Kidney (tissue), 14 donors: ENCODE results near the gene ASCL1. TPM values are rescaled to one million over a fixed set of nuclear protein-coding genes. Genes with fewer than 3 reads are reported as not detected.

Experiments used
- DNase-seq, 5 donors: peaks; one replicate each; pipeline ENCODE4 v3.0.0-alpha.2; 2013 to 2020
- FAIRE-seq: peaks from 2 replicates; lab custom pipeline; 2012; peaks lifted over from hg19 to GRCh38; lab: Jason Lieb, UNC
- H3K27ac ChIP-seq, 2 donors: one replicate each; pipeline ENCODE4 v1.7.0; 2013; ENCODE audit warnings: low read depth in 2 of 2, low read length in 2 of 2, inconsistent platforms in 1 of 2
- H3K27me3 ChIP-seq: one replicate; pipeline ENCODE4 v1.7.1; 2013; ENCODE audit warnings: low read length, inconsistent platforms; ENCODE audit not compliant: control insufficient read depth, insufficient read depth
- H3K36me3 ChIP-seq, 3 donors: one replicate each; pipeline versions ENCODE4 v1.7.0 to v1.7.1; 2013; ENCODE audit warnings: low read length in 3 of 3, control low read depth in 1 of 3, inconsistent platforms in 1 of 3; ENCODE audit not compliant: insufficient read depth in 3 of 3, control insufficient read depth in 2 of 3
- H3K4me1 ChIP-seq, 3 donors: one replicate each; pipeline versions ENCODE4 v1.7.0 to v1.7.1; 2013; ENCODE audit warnings: low read length in 3 of 3, inconsistent platforms in 1 of 3, low read depth in 1 of 3; ENCODE audit not compliant: control insufficient read depth in 2 of 3, insufficient read depth in 2 of 3
- H3K4me3 ChIP-seq, 3 donors: one replicate each; pipeline versions ENCODE4 v1.7.0 to v1.8.1; 2013; ENCODE audit warnings: low read length in 3 of 3, control low read depth in 1 of 3, inconsistent platforms in 1 of 3
- H3K9ac ChIP-seq, 3 donors: one replicate each; pipeline versions ENCODE4 v1.7.0 to v1.7.1; 2013; ENCODE audit warnings: low read length in 3 of 3, control low read depth in 1 of 3, inconsistent platforms in 1 of 3
- H3K9me3 ChIP-seq, 3 donors: one replicate each; pipeline versions ENCODE4 v1.7.0 to v1.7.1; 2013; ENCODE audit warnings: low read length in 3 of 3, control low read depth in 1 of 3, inconsistent platforms in 1 of 3; ENCODE audit not compliant: control insufficient read depth in 2 of 3, insufficient read depth in 1 of 3
- intact Hi-C: fragments of 100-400 bp; cut with DNase I; formaldehyde crosslinking; loops from one replicate; pipeline ENCODE4 v1.11.1; 2022
- polyA plus RNA-seq: library from polyadenylated mRNA; stranded (reverse); fragments of 350-450 nt; fragmentation: Illumina TruSeq; extraction: RNeasy Lipid Tissue Mini Kit (QIAGEN cat#74804); gene quantifications from one replicate; pipeline ENCODE4 v1.2.3, GENCODE V29; 2014; ENCODE audit warnings: low read depth, low replicate concordance; ENCODE audit not compliant: insufficient read depth
- total RNA-seq: library from RNA; stranded (reverse); fragmentation: NEBNext Ultra II Directional; extraction: Animal tissue kit (Norgen Biotek cat#: 25700); gene quantifications from one replicate; pipeline ENCODE4 v1.2.1, GENCODE V29; 2021
- TF ChIP-seq, protein P1 (sequence below): IDR thresholded peaks from 3 replicates; pipeline ENCODE4 v1.5.1; 2012; ENCODE audit warnings: mild to moderate bottlenecking, moderate library complexity, borderline replicate concordance; ENCODE audit not compliant: insufficient read depth; ENCODE audit errors: extremely low read depth
- donor health status: control.
- donor health status: control.
- donor health status: control.
- donor health status: control.
- donor health status: control.
- donor health status: DM: yes; HTN: yes; CAD: no.
- donor health status: Normal renal cell carcinoma (clear cell type).

ASCL1 gene
- total and polyA plus RNA-seq, 2 donors from 2014 or later = not detected

DNA sequence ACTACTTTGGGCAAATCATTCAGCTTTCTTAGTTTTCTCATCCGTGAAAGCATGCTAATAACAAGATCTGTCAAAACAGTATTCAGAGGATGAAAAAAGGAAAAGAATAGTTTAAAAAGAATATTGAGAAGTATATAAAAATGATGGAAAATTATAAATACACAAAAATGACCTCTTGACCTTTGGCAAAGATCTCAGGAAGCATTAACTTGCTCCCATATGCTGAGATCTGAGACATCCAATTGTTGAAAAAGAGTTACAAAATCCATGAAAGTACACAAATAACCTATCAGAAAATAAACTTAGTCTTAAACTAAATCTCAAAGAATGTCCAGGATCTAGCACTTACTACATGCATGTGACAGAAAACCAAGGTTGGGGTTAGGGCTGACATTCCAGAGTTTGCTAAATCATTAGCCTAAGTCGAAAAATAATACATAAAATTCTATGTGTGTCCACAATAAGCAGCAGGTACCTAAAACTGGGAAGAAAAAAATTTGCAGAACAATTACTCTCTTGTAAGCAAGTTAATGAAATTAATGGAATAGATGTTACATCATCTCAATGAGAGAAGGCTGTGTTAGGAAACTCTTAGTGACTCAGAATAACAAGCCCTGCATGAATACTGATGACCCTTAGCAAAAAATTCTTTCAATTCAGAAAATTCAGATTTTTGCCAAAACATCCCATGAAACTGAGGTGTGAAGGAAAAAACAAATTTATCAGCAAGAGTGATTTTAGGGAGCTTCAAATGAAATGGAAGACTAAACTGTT is 43.8 kb upstream of the ASCL1 start:
- no peak overlapping the region for H3K27ac ChIP-seq
- DNase-seq (no peak), FAIRE-seq (no peak)
- no peaks in the 10 kb centered on the region for H3K9me3 ChIP-seq
- no peaks in the 10 kb centered on the region for H3K27me3 ChIP-seq
- peak overlapping the region in 1 of 3 donors; percentile 72 for H3K4me3 ChIP-seq
- no peaks in the 10 kb centered on the region for H3K4me1 ChIP-seq
- TF ChIP-seq, protein P1, sequence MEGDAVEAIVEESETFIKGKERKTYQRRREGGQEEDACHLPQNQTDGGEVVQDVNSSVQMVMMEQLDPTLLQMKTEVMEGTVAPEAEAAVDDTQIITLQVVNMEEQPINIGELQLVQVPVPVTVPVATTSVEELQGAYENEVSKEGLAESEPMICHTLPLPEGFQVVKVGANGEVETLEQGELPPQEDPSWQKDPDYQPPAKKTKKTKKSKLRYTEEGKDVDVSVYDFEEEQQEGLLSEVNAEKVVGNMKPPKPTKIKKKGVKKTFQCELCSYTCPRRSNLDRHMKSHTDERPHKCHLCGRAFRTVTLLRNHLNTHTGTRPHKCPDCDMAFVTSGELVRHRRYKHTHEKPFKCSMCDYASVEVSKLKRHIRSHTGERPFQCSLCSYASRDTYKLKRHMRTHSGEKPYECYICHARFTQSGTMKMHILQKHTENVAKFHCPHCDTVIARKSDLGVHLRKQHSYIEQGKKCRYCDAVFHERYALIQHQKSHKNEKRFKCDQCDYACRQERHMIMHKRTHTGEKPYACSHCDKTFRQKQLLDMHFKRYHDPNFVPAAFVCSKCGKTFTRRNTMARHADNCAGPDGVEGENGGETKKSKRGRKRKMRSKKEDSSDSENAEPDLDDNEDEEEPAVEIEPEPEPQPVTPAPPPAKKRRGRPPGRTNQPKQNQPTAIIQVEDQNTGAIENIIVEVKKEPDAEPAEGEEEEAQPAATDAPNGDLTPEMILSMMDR = no peak
- H3K36me3 ChIP-seq = no peaks in the 10 kb centered on the region
- intact Hi-C loops = no loop called here
- H3K9ac ChIP-seq = peak overlapping the region in 1 of 3 donors; percentile 4

DNA sequence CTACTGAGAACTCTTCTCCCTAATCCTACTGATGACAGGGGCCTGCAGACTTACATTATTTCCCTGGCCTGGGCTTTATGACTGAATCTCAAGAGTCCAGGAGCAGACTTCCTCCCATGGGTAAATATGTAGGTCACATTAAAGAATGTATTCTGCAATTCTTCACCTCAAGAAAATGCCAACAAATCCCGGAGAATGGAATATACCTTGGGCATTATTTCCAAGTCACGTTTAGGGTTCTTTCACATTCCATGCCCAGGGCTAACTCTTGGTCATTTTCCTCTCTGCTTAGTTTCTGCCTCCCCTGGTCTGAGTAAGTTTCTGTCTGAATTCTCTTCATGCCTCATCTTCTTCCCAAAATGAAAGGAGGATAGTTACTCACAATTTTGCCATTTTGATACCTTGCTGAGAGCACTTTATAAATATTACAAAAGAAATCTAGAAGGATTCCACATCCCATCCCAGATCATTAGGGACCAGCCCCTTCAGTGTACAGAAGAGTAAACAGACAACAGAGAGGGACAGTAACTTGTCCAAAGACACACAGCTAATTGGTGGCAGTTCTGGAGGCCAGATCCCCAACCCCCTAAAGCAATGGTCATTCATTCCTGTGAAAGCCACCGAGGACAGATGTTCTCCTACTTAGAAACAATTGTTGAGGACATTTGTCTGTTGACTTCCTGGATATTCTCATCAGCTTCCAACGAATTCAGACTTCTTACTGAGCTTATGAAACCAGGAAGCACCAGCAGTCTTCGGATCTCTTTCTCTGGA is 41.0 kb upstream of the ASCL1 start:
- FAIRE-seq (no peak), DNase-seq (no peak)
- Histone ChIP-seq H3K9me3 (no peaks in the 10 kb centered on the region), H3K27me3 (no peaks in the 10 kb centered on the region), H3K4me1 (peaks cover 0 to 7% (median 0%) of the 10 kb centered on the region in 3 donors), H3K27ac (peak overlapping the region; percentile 26 to 81), H3K4me3 (peak overlapping the region in 2 of 3 donors; percentile 25 to 72), H3K36me3 (no peaks in the 10 kb centered on the region), H3K9ac (peak overlapping the region in 1 of 3 donors; percentile 31)
- TF ChIP-seq, protein P1 = no peak
- intact Hi-C loops = no loop called here

DNA sequence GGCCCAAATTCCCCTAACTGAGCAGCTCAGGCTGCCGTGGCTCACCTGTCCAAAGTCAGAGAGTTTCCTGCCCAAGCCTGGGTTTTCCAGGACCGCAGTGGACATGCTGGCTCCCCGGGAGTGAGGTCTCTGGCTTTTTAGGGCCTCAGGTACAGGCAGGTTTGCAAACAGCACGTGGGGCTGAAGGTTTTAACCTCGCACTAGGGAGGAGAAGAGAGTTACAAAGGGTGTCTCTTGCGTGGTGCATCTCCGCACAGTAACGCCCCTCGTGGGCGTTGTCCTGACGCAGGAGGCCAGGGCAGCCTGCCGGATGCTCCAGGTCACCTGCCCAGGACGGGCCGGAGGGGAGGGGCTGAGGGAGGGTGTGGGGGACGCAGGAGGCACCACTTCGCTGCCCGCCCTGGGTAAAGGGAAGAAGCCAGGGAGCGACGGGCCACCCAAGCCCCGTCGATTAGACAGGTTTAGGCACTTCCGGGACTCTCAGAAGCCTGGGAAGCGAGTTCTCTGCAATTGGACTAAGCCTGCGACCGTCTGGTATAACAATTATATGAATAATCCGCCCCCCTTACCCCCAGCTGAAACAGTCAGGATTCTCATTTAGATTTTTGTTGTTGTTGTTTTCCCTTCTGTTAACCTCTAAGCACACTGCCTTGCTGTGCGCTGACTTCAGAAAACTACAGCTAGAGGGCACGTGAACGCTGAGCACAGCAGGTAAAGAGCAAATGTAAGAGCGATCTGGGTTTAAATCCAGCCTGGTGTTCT is 40.3 kb upstream of the ASCL1 start, which contains the start of gene PAH:
Gene PAH (minus strand): TSS at position 219 of the 762 bp plus-strand sequence. CDS start 114 bp downstream, at position 105.
- FAIRE-seq (no peak), DNase-seq (peak; percentile 20 to 76 (median 42))
- Histone ChIP-seq H3K36me3 (no peaks in the 10 kb centered on the region), H3K27ac (peak within 1 kb of the TSS; percentile 48 to 81), H3K27me3 (no peaks in the 10 kb centered on the region), H3K9me3 (no peaks in the 10 kb centered on the region), H3K4me1 (peaks cover 0 to 7% (median 0%) of the 10 kb centered on the region in 3 donors), H3K4me3 (peak within 1 kb of the TSS in 2 of 3 donors; percentile 54 to 72), H3K9ac (peak within 1 kb of the TSS in 1 of 3 donors; percentile 31)
- intact Hi-C loops = no loop called here
- TF ChIP-seq, protein P1 = no peak
